Fibroblast of villous mesenchyme (primary cell): ENCODE measurements around the gene PDE5A. TPM values are rescaled to one million over a fixed set of nuclear protein-coding genes. Genes with fewer than 3 reads are reported as not detected.

Experiments used
- DNase-seq: peaks from one replicate; pipeline ENCODE4 v3.0.0-alpha.2; 2010; ENCODE audit warnings: low read depth
- H3K4me3 ChIP-seq: 2 replicates; pipeline ENCODE4 v1.5.1; 2011; ENCODE audit warnings: low read depth, mild to moderate bottlenecking, low read length
- CTCF ChIP-seq: IDR thresholded peaks from 2 replicates; pipeline ENCODE4 v1.5.1; 2012; ENCODE audit warnings: low read depth, mild to moderate bottlenecking, low read length; ENCODE audit not compliant: insufficient read depth
- total RNA-seq: library from RNA; depleted of rRNA; stranded (reverse); fragments of >200 nt; gene quantifications from 2 replicates; pipeline ENCODE4 v1.2.3, GENCODE V29; 2012

The PDE5A gene
- total RNA-seq, 1 donor, result 162 TPM

GRCh38 chr4:119518230-119518892 lies 110.2 kb downstream of the PDE5A start:
- TF ChIP-seq CTCF, result no peak
- no peak overlapping the region for H3K4me3 ChIP-seq
- no peak for DNase-seq

- no peak overlapping the region for H3K4me3 ChIP-seq
- TF ChIP-seq CTCF, result no peak
- DNase-seq, result peak; percentile 81
Measured at GRCh38 chr4:119517361-119518229, 111.0 kb downstream of the PDE5A start.

- no peak overlapping the region for H3K4me3 ChIP-seq
- no peak for DNase-seq
- no peak for TF ChIP-seq CTCF
Measured at GRCh38 chr4:119512398-119512797, 116.2 kb downstream of the PDE5A start.

- H3K4me3 ChIP-seq, result no peak overlapping the region
- peak; percentile 67 for DNase-seq
- TF ChIP-seq CTCF, result no peak
Measured at GRCh38 chr4:119510395-119511149, 118.0 kb downstream of the PDE5A start.

- no peak for DNase-seq
Measured at GRCh38 chr4:119508281-119508680, 120.3 kb downstream of the PDE5A start.

More at GRCh38 chr4:119508281-119508680, 120.3 kb downstream of the PDE5A start:
- TF ChIP-seq CTCF, result no peak
- H3K4me3 ChIP-seq, result no peak overlapping the region
